ENCODE data around the gene KLF11.

GRCh38 chr2:10078704-10079265 lies 35.4 kb downstream of the KLF11 start:
- TF ChIP-seq, protein P1, sequence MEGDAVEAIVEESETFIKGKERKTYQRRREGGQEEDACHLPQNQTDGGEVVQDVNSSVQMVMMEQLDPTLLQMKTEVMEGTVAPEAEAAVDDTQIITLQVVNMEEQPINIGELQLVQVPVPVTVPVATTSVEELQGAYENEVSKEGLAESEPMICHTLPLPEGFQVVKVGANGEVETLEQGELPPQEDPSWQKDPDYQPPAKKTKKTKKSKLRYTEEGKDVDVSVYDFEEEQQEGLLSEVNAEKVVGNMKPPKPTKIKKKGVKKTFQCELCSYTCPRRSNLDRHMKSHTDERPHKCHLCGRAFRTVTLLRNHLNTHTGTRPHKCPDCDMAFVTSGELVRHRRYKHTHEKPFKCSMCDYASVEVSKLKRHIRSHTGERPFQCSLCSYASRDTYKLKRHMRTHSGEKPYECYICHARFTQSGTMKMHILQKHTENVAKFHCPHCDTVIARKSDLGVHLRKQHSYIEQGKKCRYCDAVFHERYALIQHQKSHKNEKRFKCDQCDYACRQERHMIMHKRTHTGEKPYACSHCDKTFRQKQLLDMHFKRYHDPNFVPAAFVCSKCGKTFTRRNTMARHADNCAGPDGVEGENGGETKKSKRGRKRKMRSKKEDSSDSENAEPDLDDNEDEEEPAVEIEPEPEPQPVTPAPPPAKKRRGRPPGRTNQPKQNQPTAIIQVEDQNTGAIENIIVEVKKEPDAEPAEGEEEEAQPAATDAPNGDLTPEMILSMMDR (conservative IDR thresholded peaks at IDR 0.05; ENCODE audit: low read length) = no peak
- TF ChIP-seq EZH2phosphoT487 (IDR thresholded peaks at IDR 0.05; ENCODE audit: borderline replicate concordance) = no peak

Data from Loucy (cell line).